H9 (cell line): ENCODE results near the gene RSF1. TPM values are rescaled to one million over a fixed set of nuclear protein-coding genes. Genes with fewer than 3 reads are reported as not detected.

Experiments used
- DNase-seq: peaks from one replicate; pipeline ENCODE4 v3.0.0-alpha.2; 2017
- H2AFZ ChIP-seq: one replicate; pipeline ENCODE4 v1.6.1; 2013; ENCODE audit warnings: mild to moderate bottlenecking, low read length, control low read depth, moderate library complexity
- H2AK5ac ChIP-seq: 2 replicates; pipeline ENCODE4 v1.6.1; 2013; ENCODE audit warnings: low read length, control low read depth, mixed read lengths; ENCODE audit not compliant: insufficient read length
- H2BK120ac ChIP-seq: one replicate; pipeline ENCODE4 v1.6.1; 2013; ENCODE audit warnings: low read depth, mild to moderate bottlenecking, low read length, control low read depth, inconsistent platforms; ENCODE audit not compliant: poor library complexity, severe bottlenecking
- H2BK12ac ChIP-seq: 2 replicates; pipeline ENCODE4 v1.6.1; 2013; ENCODE audit warnings: low read length, control low read depth, mixed read lengths, low read depth; ENCODE audit not compliant: insufficient read length
- H2BK15ac ChIP-seq: 2 replicates; pipeline ENCODE4 v1.6.1; 2013; ENCODE audit warnings: low read depth, low read length, control low read depth
- H2BK20ac ChIP-seq: one replicate; pipeline ENCODE4 v1.6.1; 2013; ENCODE audit warnings: low read depth, mild to moderate bottlenecking, low read length, control low read depth, inconsistent platforms; ENCODE audit not compliant: poor library complexity, severe bottlenecking
- H2BK5ac ChIP-seq: 2 replicates; pipeline ENCODE4 v1.6.1; 2013; ENCODE audit warnings: low read length, control low read depth, mixed read lengths; ENCODE audit not compliant: insufficient read length
- H3K14ac ChIP-seq: 2 replicates; pipeline ENCODE4 v1.6.1; 2013; ENCODE audit warnings: low read length, control low read depth; ENCODE audit not compliant: insufficient read depth
- H3K18ac ChIP-seq: 2 replicates; pipeline ENCODE4 v1.6.1; 2013; ENCODE audit warnings: low read depth, mild to moderate bottlenecking, mixed read lengths, low read length, control low read depth; ENCODE audit not compliant: insufficient read length
- H3K23ac ChIP-seq: 2 replicates; pipeline ENCODE4 v1.6.1; 2013; ENCODE audit warnings: low read length, control low read depth, mixed read lengths, low read depth; ENCODE audit not compliant: insufficient read length
- H3K23me2 ChIP-seq: 2 replicates; pipeline ENCODE4 v1.6.1; 2013; ENCODE audit warnings: low read depth, mild to moderate bottlenecking, mixed read lengths, low read length, control low read depth; ENCODE audit not compliant: insufficient read length, poor library complexity, severe bottlenecking
- H3K27ac ChIP-seq: 2 replicates; pipeline ENCODE4 v1.5.1; 2013; ENCODE audit warnings: low read length, control low read depth, mixed read lengths, low read depth; ENCODE audit not compliant: insufficient read length
- H3K27me3 ChIP-seq: 2 replicates; pipeline ENCODE4 v1.6.1; 2013; ENCODE audit warnings: low read length, control low read depth, inconsistent platforms; ENCODE audit not compliant: insufficient read depth
- H3K4ac ChIP-seq: 2 replicates; pipeline ENCODE4 v1.6.1; 2013; ENCODE audit warnings: low read depth, mild to moderate bottlenecking, control low read depth, inconsistent platforms, low read length, moderate library complexity
- H3K4me1 ChIP-seq: 2 replicates; pipeline ENCODE4 v1.6.1; 2013; ENCODE audit warnings: low read length, control low read depth, inconsistent platforms; ENCODE audit not compliant: insufficient read depth
- H3K4me2 ChIP-seq: 2 replicates; pipeline ENCODE4 v1.6.1; 2013; ENCODE audit warnings: low read length, control low read depth, mixed read lengths; ENCODE audit not compliant: insufficient read length, insufficient read depth
- H3K56ac ChIP-seq: 2 replicates; pipeline ENCODE4 v1.6.1; 2013; ENCODE audit warnings: low read depth, mild to moderate bottlenecking, mixed read lengths, low read length, control low read depth; ENCODE audit not compliant: insufficient read length
- H3K79me1 ChIP-seq: 2 replicates; pipeline ENCODE4 v1.6.1; 2013; ENCODE audit warnings: low read depth, mild to moderate bottlenecking, moderate library complexity, low read length, control low read depth, inconsistent platforms; ENCODE audit not compliant: insufficient read depth, poor library complexity, severe bottlenecking
- H3K79me2 ChIP-seq: 2 replicates; pipeline ENCODE4 v1.6.1; 2013; ENCODE audit warnings: low read length, control low read depth, inconsistent platforms; ENCODE audit not compliant: insufficient read depth
- H3K9ac ChIP-seq: 2 replicates; pipeline ENCODE4 v1.6.1; 2013; ENCODE audit warnings: low read length, control low read depth, mixed read lengths; ENCODE audit not compliant: insufficient read length; ENCODE audit errors: extremely low read depth
- H3K9me3 ChIP-seq: one replicate; pipeline ENCODE4 v1.6.1; 2013; ENCODE audit warnings: low read depth, low read length, inconsistent platforms; ENCODE audit not compliant: control insufficient read depth
- H3T11ph ChIP-seq: one replicate; pipeline ENCODE4 v1.6.1; 2013; ENCODE audit warnings: mild to moderate bottlenecking, low read length, control low read depth, inconsistent platforms
- H4K20me1 ChIP-seq: one replicate; pipeline ENCODE4 v1.6.1; 2013; ENCODE audit not compliant: control insufficient read depth, insufficient read length, insufficient read depth
- H4K5ac ChIP-seq: 2 replicates; pipeline ENCODE4 v1.6.1; 2013; ENCODE audit warnings: low read depth, mild to moderate bottlenecking, mixed read lengths, low read length, control low read depth; ENCODE audit not compliant: insufficient read length
- H4K8ac ChIP-seq: replicated peaks from 2 replicates; pipeline ENCODE4 v1.6.1; 2013; ENCODE audit warnings: low read length, control low read depth, mixed read lengths, low read depth; ENCODE audit not compliant: insufficient read length
- H4K91ac ChIP-seq: 2 replicates; pipeline ENCODE4 v1.6.1; 2013; ENCODE audit warnings: low read depth, mild to moderate bottlenecking, moderate library complexity, mixed read lengths, low read length, control low read depth; ENCODE audit not compliant: insufficient read length
- H3K27ac Mint-ChIP-seq, 3 experiments: 2 replicates in 2 of 3; 3 replicates in 1 of 3; pipeline ENCODE4 v1.8.0; 2020 to 2021; ENCODE audit warnings: mixed read lengths in 3 of 3, mild to moderate bottlenecking in 1 of 3, moderate library complexity in 1 of 3
- H3K27me3 Mint-ChIP-seq: 2 replicates; pipeline ENCODE4 v1.8.0; 2021; ENCODE audit warnings: low read depth, mild to moderate bottlenecking, moderate library complexity, mixed read lengths
- H3K36me3 Mint-ChIP-seq, 3 experiments: 2 replicates in 2 of 3; 3 replicates in 1 of 3; pipeline ENCODE4 v1.8.0; 2020 to 2021; ENCODE audit warnings: low read depth in 3 of 3, mixed read lengths in 3 of 3; ENCODE audit not compliant: insufficient read depth in 1 of 3
- H3K4me1 Mint-ChIP-seq, 2 experiments: 2 replicates each; pipeline ENCODE4 v1.8.0; 2020; ENCODE audit warnings: mixed read lengths in 2 of 2
- H3K4me3 Mint-ChIP-seq, 2 experiments: 2 replicates in 1 of 2; 3 replicates in 1 of 2; pipeline ENCODE4 v1.8.0; 2020 to 2021; ENCODE audit warnings: mild to moderate bottlenecking in 2 of 2, mixed read lengths in 2 of 2, moderate library complexity in 1 of 2
- H3K9me3 Mint-ChIP-seq, 2 experiments: 2 replicates in 1 of 2; 3 replicates in 1 of 2; pipeline ENCODE4 v1.8.0; 2020; ENCODE audit warnings: mild to moderate bottlenecking in 2 of 2, mixed read lengths in 2 of 2, moderate library complexity in 1 of 2
- CTCF ChIP-seq: fragments of 200-600 bp; sonication (generic); conservative IDR thresholded peaks from 3 replicates; pipeline ENCODE4 v1.8.0; 2021; ENCODE audit warnings: antibody characterized with exemption, mild to moderate bottlenecking
- WGBS: extraction: QIAGEN DNeasy Blood & Tissue Kit; methylation state at CpG from one replicate; pipeline ENCODE4 v1.1.7; 2013; ENCODE audit warnings: missing lambda C conversion rate, low lambda C conversion rate, mixed read lengths; ENCODE audit not compliant: insufficient read length; ENCODE audit errors: extremely low coverage; 5-methylcytosine and 5-hydroxymethylcytosine counted together
- total RNA-seq: library from RNA; stranded (reverse); gene quantifications from 2 replicates; pipeline ENCODE4 v1.2.1, GENCODE V29; 2021

RSF1 gene
- total RNA-seq, 1 experiment from 2014 or later: 82.6 TPM

GRCh38 chr11:77778549-77778948 lies 42.0 kb downstream of the RSF1 start:
- Mint-ChIP-seq H3K36me3 (peaks cover 3 to 15% (median 13%) of the 10 kb centered on the region in 3 experiments; a peak in 6 of 7 replicates), H3K27ac (peak overlapping the region in 2 of 3 experiments; percentile 19 to 33; a peak in 2 of 7 replicates), H3K4me3 (no peak overlapping the region), H3K27me3 (no peaks in the 10 kb centered on the region), H3K4me1 (peaks cover 8 to 22% of the 10 kb centered on the region in 2 experiments), H3K9me3 (no peaks in the 10 kb centered on the region)
- no CpG with 5 or more reads among the region's 1 CpG for WGBS
- no peak overlapping the region for H2BK5ac ChIP-seq
- no peaks in the 10 kb centered on the region for H3K4me1 ChIP-seq
- no peak overlapping the region for H2BK20ac ChIP-seq
- H3T11ph ChIP-seq: no peak overlapping the region
- H3K18ac ChIP-seq: no peak overlapping the region
- peaks cover 13% of the 10 kb centered on the region for H3K79me1 ChIP-seq
- H4K8ac ChIP-seq: no peak overlapping the region
- no peak overlapping the region for H4K5ac ChIP-seq
- H4K20me1 ChIP-seq: no peaks in the 10 kb centered on the region
- H3K27ac ChIP-seq: no peak overlapping the region
- H3K79me2 ChIP-seq: peaks cover 4% of the 10 kb centered on the region; the same call in 1 of the 2 replicates
- no peak for TF ChIP-seq CTCF
- H3K23me2 ChIP-seq: no peaks in the 10 kb centered on the region
- H2AFZ ChIP-seq: no peak overlapping the region
- H3K4me2 ChIP-seq: no peak overlapping the region
- no peak overlapping the region for H2BK15ac ChIP-seq
- no peaks in the 10 kb centered on the region for H3K9me3 ChIP-seq
- H2BK12ac ChIP-seq: no peak overlapping the region
- no peak overlapping the region for H3K56ac ChIP-seq
- H4K91ac ChIP-seq: no peak overlapping the region
- no peak overlapping the region for H2BK120ac ChIP-seq
- no peaks in the 10 kb centered on the region for H3K27me3 ChIP-seq
- H3K9ac ChIP-seq: no peak overlapping the region
- DNase-seq: no peak
- H2AK5ac ChIP-seq: no peak overlapping the region
- H3K4ac ChIP-seq: no peak overlapping the region
- H3K14ac ChIP-seq: no peak overlapping the region
- H3K23ac ChIP-seq: no peak overlapping the region
